PC-9 (cell line): ENCODE data around the gene TBC1D22A. TPM values are rescaled to one million over a fixed set of nuclear protein-coding genes. Genes with fewer than 3 reads are reported as not detected.

Source experiments
- BruUV-seq: library from RNA; stranded (reverse); fragments of 400-500 nt; replicated peaks from 2 replicates; lab custom pipeline; 2021; lab: Mats Ljungman, UMichigan
- CTCF ChIA-PET: fragments of 300-600 bp; sonication (Branson Sonifier 250); formaldehyde crosslinking; loops from one replicate; lab custom pipeline; 2022; ENCODE audit warnings: antibody characterized with exemption; lab: Charles Lee
- POLR2A ChIA-PET: fragments of 300-600 bp; sonication (Branson Sonifier 250); formaldehyde crosslinking; loops from one replicate; lab custom pipeline; 2022; ENCODE audit warnings: antibody characterized with exemption; ENCODE audit not compliant: unreplicated experiment; lab: Charles Lee
- DNase-seq, 2 experiments: peaks; one replicate each; pipeline versions ENCODE4 v3.0.0 to v3.0.0-alpha.2; 2015 to 2022; ENCODE audit warnings: mixed read lengths in 1 of 2
- H2AFZ ChIP-seq: fragments of 200-600 bp; sonication (generic); 2 replicates; pipeline ENCODE4 v1.8.1; 2017; ENCODE audit warnings: antibody characterized with exemption
- H3F3A ChIP-seq: fragments of 200-600 bp; sonication (generic); 2 replicates; pipeline ENCODE4 v1.8.1; 2017; ENCODE audit warnings: antibody characterized with exemption, mild to moderate bottlenecking, low read depth; ENCODE audit not compliant: insufficient read depth
- H3K27ac ChIP-seq: fragments of 200-600 bp; sonication (generic); 2 replicates; pipeline ENCODE4 v1.6.1; 2016; ENCODE audit warnings: mixed run types
- H3K27me3 ChIP-seq: fragments of 200-600 bp; sonication (generic); 2 replicates; pipeline ENCODE4 v1.6.1; 2016; ENCODE audit warnings: low read depth, mixed run types; ENCODE audit not compliant: insufficient read depth
- H3K36me3 ChIP-seq: fragments of 200-600 bp; sonication (generic); 2 replicates; pipeline ENCODE4 v1.6.1; 2016; ENCODE audit warnings: low read depth, mixed run types
- H3K4me1 ChIP-seq: fragments of 200-600 bp; sonication (generic); replicated peaks from 2 replicates; pipeline ENCODE4 v1.6.1; 2016; ENCODE audit warnings: mixed run types; ENCODE audit not compliant: insufficient read depth
- H3K4me2 ChIP-seq: fragments of 200-600 bp; sonication (generic); 2 replicates; pipeline ENCODE4 v1.6.1; 2017; ENCODE audit warnings: mixed run types
- H3K4me3 ChIP-seq: fragments of 200-600 bp; sonication (generic); 2 replicates; pipeline ENCODE4 v1.6.1; 2016; ENCODE audit warnings: mixed run types
- H3K79me2 ChIP-seq: fragments of 200-600 bp; sonication (generic); 2 replicates; pipeline ENCODE4 v1.6.1; 2017; ENCODE audit warnings: low read depth, mixed run types
- H3K9me2 ChIP-seq: fragments of 200-600 bp; sonication (generic); 2 replicates; pipeline ENCODE4 v1.8.1; 2017; ENCODE audit warnings: mild to moderate bottlenecking; ENCODE audit not compliant: insufficient read depth
- H3K9me3 ChIP-seq: fragments of 200-600 bp; sonication (generic); 2 replicates; pipeline ENCODE4 v1.8.1; 2016; ENCODE audit warnings: low read depth; ENCODE audit not compliant: insufficient read depth
- H4K20me1 ChIP-seq: fragments of 200-600 bp; sonication (generic); 2 replicates; pipeline ENCODE4 v1.8.1; 2017; ENCODE audit not compliant: insufficient read depth
- CTCF ChIP-seq: fragments of 200-600 bp; sonication (generic); conservative IDR thresholded peaks from 2 replicates; pipeline ENCODE4 v1.6.1; 2017; ENCODE audit warnings: mixed run types, antibody characterized with exemption, mild to moderate bottlenecking, moderate library complexity
- EZH2 ChIP-seq: fragments of 200-600 bp; sonication (generic); IDR thresholded peaks from 2 replicates; pipeline ENCODE4 v1.8.0; 2017; ENCODE audit warnings: antibody characterized with exemption, low read depth
- intact Hi-C: fragments of 100-400 bp; cut with micrococcal nuclease; formaldehyde crosslinking; loops from one replicate; pipeline ENCODE4 v1.10.0; 2022; ENCODE audit not compliant: unreplicated experiment
- total RNA-seq: library from RNA; stranded (reverse); gene quantifications from 2 replicates; pipeline ENCODE4 v1.2.3, GENCODE V29; 2021

The TBC1D22A gene
- total RNA-seq, 1 experiment from 2014 or later: 40.3 TPM

- POLR2A ChIA-PET: no interaction called here
- Histone ChIP-seq H3K4me2 (no peak overlapping the region), H2AFZ (no peak overlapping the region), H3K4me1 (no peaks in the 10 kb centered on the region), H3K4me3 (no peak overlapping the region), H3K9me2 (no peaks in the 10 kb centered on the region), H3K27ac (no peak overlapping the region), H3K9me3 (no peaks in the 10 kb centered on the region), H3K79me2 (no peaks in the 10 kb centered on the region), H3F3A (no peaks in the 10 kb centered on the region), H3K27me3 (no peaks in the 10 kb centered on the region), H4K20me1 (peaks cover 36% of the 10 kb centered on the region), H3K36me3 (no peaks in the 10 kb centered on the region)
- no peak for DNase-seq
- CTCF ChIA-PET: no interaction called here
- intact Hi-C loops: no loop called here
- no TSS peak for BruUV-seq
- no peak for TF ChIP-seq CTCF
- TF ChIP-seq EZH2: no peak
Measured at GRCh38 chr22:46962406-46962805, 200.0 kb downstream of the TBC1D22A start.

- no peaks in the 10 kb centered on the region for H3K36me3 ChIP-seq
- no peak overlapping the region for H3K4me3 ChIP-seq
- no TSS peak for BruUV-seq
- POLR2A ChIA-PET: no interaction called here
- H3K4me1 ChIP-seq: no peaks in the 10 kb centered on the region
- H3K27me3 ChIP-seq: no peaks in the 10 kb centered on the region
- H4K20me1 ChIP-seq: peaks cover 32% of the 10 kb centered on the region
- intact Hi-C loops: no loop called here
- H3K27ac ChIP-seq: no peak overlapping the region
- H2AFZ ChIP-seq: no peak overlapping the region
- H3K79me2 ChIP-seq: no peaks in the 10 kb centered on the region
- no peak for TF ChIP-seq EZH2
- no peak for TF ChIP-seq CTCF
- no peaks in the 10 kb centered on the region for H3K9me2 ChIP-seq
- no peak overlapping the region for H3K4me2 ChIP-seq
- no peak for DNase-seq
- CTCF ChIA-PET: no interaction called here
- no peaks in the 10 kb centered on the region for H3F3A ChIP-seq
- no peaks in the 10 kb centered on the region for H3K9me3 ChIP-seq
Measured at GRCh38 chr22:46963672-46964545, 201.5 kb downstream of the TBC1D22A start.

GRCh38 chr22:46964773-46965550, 202.5 kb downstream of the TBC1D22A start:
- no peaks in the 10 kb centered on the region for H3K79me2 ChIP-seq
- H3K27ac ChIP-seq: no peak overlapping the region
- H3K4me1 ChIP-seq: no peaks in the 10 kb centered on the region
- no peak for DNase-seq
- H2AFZ ChIP-seq: no peak overlapping the region
- peaks cover 32% of the 10 kb centered on the region for H4K20me1 ChIP-seq
- H3K9me2 ChIP-seq: no peaks in the 10 kb centered on the region
- ChIA-PET CTCF (no interaction called here), POLR2A (no interaction called here)
- H3K4me3 ChIP-seq: no peak overlapping the region
- intact Hi-C loops: no loop called here
- H3K9me3 ChIP-seq: no peaks in the 10 kb centered on the region
- H3K36me3 ChIP-seq: no peaks in the 10 kb centered on the region
- TF ChIP-seq EZH2 (no peak), CTCF (no peak)
- H3K4me2 ChIP-seq: no peak overlapping the region
- BruUV-seq: no TSS peak
- H3F3A ChIP-seq: no peaks in the 10 kb centered on the region
- no peaks in the 10 kb centered on the region for H3K27me3 ChIP-seq
